PC-9 (cell line): ENCODE results near the gene ACSM4.

ENCODE experiments used
- EZH2 ChIP-seq: fragments of 200-600 bp; sonication (generic); IDR thresholded peaks from 2 replicates; pipeline ENCODE4 v1.8.0; 2017; ENCODE audit warnings: antibody characterized with exemption, low read depth
- TF ChIP-seq, protein P1 (sequence below): fragments of 200-600 bp; sonication (generic); conservative IDR thresholded peaks from 2 replicates; pipeline ENCODE4 v1.6.1; 2017; ENCODE audit warnings: mixed run types, antibody characterized with exemption, mild to moderate bottlenecking, moderate library complexity

- TF ChIP-seq, protein P1, sequence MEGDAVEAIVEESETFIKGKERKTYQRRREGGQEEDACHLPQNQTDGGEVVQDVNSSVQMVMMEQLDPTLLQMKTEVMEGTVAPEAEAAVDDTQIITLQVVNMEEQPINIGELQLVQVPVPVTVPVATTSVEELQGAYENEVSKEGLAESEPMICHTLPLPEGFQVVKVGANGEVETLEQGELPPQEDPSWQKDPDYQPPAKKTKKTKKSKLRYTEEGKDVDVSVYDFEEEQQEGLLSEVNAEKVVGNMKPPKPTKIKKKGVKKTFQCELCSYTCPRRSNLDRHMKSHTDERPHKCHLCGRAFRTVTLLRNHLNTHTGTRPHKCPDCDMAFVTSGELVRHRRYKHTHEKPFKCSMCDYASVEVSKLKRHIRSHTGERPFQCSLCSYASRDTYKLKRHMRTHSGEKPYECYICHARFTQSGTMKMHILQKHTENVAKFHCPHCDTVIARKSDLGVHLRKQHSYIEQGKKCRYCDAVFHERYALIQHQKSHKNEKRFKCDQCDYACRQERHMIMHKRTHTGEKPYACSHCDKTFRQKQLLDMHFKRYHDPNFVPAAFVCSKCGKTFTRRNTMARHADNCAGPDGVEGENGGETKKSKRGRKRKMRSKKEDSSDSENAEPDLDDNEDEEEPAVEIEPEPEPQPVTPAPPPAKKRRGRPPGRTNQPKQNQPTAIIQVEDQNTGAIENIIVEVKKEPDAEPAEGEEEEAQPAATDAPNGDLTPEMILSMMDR, result no peak
- TF ChIP-seq EZH2, result no peak
Measured at GRCh38 chr12:7324176-7324575, 20.3 kb downstream of the ACSM4 start.
